ENCODE data around the gene VAV3. TPM values are rescaled to one million over a fixed set of nuclear protein-coding genes. Genes with fewer than 3 reads are reported as not detected.

Gene VAV3
- total RNA-seq, 1 donor from 2014 or later, result 0.64 TPM

DNA sequence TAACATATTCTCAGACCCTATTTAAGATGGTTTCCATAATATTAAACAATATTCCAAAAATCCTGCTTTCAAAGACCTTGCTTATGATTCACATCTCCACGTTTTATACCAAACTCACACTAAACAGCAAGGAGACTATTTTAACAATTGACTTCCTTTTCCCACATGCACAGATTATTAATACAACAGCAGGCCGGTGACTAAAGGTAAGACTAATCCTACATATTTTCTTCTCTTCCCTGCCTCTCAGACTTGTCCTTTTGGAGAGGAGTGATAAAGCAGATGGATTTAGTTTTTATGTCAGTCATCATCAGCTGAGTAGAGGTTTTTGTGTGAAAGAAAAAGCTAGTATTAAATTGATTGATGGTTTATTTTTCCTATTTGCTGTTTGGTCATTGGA is 423.6 kb downstream of the VAV3 start:
- Histone ChIP-seq H3K36me3 (no peaks in the 10 kb centered on the region), H3K27me3 (no peaks in the 10 kb centered on the region), H3K9me3 (no peaks in the 10 kb centered on the region), H3K4me3 (no peak overlapping the region), H3K27ac (no peak overlapping the region), H3K4me1 (no peaks in the 10 kb centered on the region)
- TF ChIP-seq, protein P1, sequence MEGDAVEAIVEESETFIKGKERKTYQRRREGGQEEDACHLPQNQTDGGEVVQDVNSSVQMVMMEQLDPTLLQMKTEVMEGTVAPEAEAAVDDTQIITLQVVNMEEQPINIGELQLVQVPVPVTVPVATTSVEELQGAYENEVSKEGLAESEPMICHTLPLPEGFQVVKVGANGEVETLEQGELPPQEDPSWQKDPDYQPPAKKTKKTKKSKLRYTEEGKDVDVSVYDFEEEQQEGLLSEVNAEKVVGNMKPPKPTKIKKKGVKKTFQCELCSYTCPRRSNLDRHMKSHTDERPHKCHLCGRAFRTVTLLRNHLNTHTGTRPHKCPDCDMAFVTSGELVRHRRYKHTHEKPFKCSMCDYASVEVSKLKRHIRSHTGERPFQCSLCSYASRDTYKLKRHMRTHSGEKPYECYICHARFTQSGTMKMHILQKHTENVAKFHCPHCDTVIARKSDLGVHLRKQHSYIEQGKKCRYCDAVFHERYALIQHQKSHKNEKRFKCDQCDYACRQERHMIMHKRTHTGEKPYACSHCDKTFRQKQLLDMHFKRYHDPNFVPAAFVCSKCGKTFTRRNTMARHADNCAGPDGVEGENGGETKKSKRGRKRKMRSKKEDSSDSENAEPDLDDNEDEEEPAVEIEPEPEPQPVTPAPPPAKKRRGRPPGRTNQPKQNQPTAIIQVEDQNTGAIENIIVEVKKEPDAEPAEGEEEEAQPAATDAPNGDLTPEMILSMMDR (IDR thresholded peaks at IDR 0.05), result no peak
- no peak for DNase-seq (ENCODE audit: low spot score in 2 of 2)
- intact Hi-C loops (cut with DNase I), result no loop called here

DNA sequence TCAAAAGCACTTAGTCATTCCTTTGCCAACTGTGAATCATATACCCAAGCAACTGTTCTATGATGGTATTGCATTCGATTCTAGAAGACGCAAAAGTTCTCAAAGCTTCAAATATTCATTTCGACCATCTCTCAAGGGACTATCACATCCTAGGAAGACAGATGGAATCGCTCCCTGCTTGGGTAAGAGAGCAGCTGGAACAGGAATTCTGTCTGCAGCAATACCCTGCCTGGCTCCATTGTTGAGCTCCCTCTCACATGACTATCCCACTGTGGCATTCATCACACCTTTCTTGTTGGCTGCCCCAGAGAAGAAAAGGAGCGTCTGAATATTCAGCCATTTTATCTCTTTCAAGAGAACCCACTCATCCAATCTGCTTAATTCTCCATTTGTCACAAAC is 426.5 kb downstream of the VAV3 start:
- Histone ChIP-seq H3K9me3 (no peaks in the 10 kb centered on the region), H3K4me3 (no peak overlapping the region), H3K36me3 (no peaks in the 10 kb centered on the region), H3K4me1 (no peaks in the 10 kb centered on the region), H3K27me3 (no peaks in the 10 kb centered on the region), H3K27ac (no peak overlapping the region)
- TF ChIP-seq, protein P1 (IDR thresholded peaks at IDR 0.05), result no peak
- no peak for DNase-seq (ENCODE audit: low spot score in 2 of 2)
- intact Hi-C loops (cut with DNase I), result no loop called here

DNA sequence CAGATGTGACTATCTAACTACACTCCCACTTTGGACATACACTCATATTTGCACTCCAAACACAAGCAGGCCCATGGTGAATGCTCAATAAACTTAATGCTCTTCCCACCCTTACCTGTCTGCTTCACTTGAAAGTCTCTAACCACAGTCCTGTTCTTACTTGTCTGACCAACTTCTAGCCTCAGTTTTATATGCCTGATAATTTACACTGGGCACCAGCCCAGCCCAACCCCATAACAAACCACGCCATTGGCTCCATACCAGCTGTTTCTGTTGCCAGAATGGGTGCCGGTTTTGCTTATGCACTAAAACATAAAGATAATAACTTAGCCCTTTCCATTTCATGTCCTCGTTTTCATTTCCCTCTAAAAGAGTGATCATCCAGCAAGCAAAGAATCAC is 428.7 kb downstream of the VAV3 start:
- H3K27me3 ChIP-seq, result no peaks in the 10 kb centered on the region
- H3K27ac ChIP-seq, result no peak overlapping the region
- TF ChIP-seq, protein P1 (IDR thresholded peaks at IDR 0.05), result no peak
- no peaks in the 10 kb centered on the region for H3K36me3 ChIP-seq
- intact Hi-C loops (cut with DNase I), result no loop called here
- no peak for DNase-seq (ENCODE audit: low spot score in 2 of 2)
- no peak overlapping the region for H3K4me3 ChIP-seq
- H3K9me3 ChIP-seq, result no peaks in the 10 kb centered on the region
- no peaks in the 10 kb centered on the region for H3K4me1 ChIP-seq

DNA sequence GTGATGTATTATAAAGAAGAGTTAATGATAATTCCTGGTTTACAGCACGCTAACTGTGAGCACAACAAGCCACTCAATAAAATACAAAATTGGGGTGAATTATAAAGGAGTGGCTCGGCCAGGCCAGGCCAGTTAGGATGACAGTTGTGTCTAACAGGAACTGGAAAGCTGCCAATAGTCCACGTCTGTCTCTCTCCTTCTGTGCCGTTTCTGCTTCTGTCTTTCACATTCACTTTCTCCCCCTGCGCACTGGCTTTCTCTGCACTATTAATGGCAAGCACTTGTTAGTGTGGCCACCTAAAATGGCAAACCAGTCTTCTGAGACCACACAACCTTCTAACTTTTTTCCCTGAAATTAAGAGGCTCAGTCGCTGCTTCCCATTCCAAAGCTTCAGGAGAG is 429.9 kb downstream of the VAV3 start:
- no peaks in the 10 kb centered on the region for H3K9me3 ChIP-seq
- DNase-seq (ENCODE audit: low spot score in 2 of 2), result no peak
- H3K27me3 ChIP-seq, result no peaks in the 10 kb centered on the region
- H3K27ac ChIP-seq, result no peak overlapping the region
- TF ChIP-seq, protein P1 (IDR thresholded peaks at IDR 0.05), result no peak
- H3K4me1 ChIP-seq, result no peaks in the 10 kb centered on the region
- intact Hi-C loops (cut with DNase I), result no loop called here
- H3K4me3 ChIP-seq, result no peak overlapping the region
- H3K36me3 ChIP-seq, result no peaks in the 10 kb centered on the region

DNA sequence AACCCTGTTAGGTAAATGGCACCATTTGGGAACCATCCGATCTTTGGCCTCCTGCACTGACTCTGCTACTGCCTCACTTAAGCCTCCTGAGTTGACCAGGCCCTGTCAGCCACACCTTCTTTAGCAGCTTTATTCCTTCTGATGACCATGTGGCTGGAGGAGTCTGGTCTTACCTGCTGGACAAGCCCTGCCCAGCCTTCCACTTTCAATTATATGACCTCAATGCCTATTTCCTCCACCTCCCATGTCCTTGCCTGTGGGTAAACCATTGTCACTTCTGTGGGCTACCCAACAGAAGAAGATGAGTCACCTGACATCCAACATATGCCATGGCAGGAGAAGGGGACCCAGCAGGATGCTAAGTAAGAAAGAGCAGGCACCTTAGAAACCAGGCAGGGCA is 430.3 kb downstream of the VAV3 start:
- no peaks in the 10 kb centered on the region for H3K4me1 ChIP-seq
- H3K9me3 ChIP-seq, result no peaks in the 10 kb centered on the region
- intact Hi-C loops (cut with DNase I), result no loop called here
- no peak overlapping the region for H3K4me3 ChIP-seq
- H3K36me3 ChIP-seq, result no peaks in the 10 kb centered on the region
- no peak overlapping the region for H3K27ac ChIP-seq
- TF ChIP-seq, protein P1 (IDR thresholded peaks at IDR 0.05), result no peak
- no peak for DNase-seq (ENCODE audit: low spot score in 2 of 2)
- no peaks in the 10 kb centered on the region for H3K27me3 ChIP-seq

DNA sequence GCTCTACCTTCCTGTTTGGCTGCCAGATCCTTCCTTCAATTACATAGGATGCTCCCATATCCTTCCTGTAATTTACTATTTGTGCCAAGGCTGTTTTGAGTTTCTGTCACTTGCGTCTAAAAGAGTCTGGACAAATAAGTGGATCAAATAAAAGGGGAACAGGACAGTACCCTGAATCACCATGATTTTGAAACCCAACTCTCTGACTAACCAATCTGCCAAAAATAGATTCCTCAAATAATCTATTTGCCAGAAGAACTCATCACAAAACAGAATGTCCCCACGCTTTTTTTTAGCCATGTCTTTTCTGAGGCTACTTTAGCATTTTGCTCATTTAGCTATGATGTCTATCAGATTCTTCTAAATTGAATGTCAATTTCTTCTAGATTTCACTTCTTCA is 431.5 kb downstream of the VAV3 start:
- Histone ChIP-seq H3K36me3 (no peaks in the 10 kb centered on the region), H3K27me3 (no peaks in the 10 kb centered on the region), H3K4me1 (no peaks in the 10 kb centered on the region), H3K9me3 (no peaks in the 10 kb centered on the region), H3K4me3 (no peak overlapping the region), H3K27ac (no peak overlapping the region)
- TF ChIP-seq, protein P1 (IDR thresholded peaks at IDR 0.05), result no peak
- intact Hi-C loops (cut with DNase I), result no loop called here
- DNase-seq (ENCODE audit: low spot score in 2 of 2), result no peak

All from ascending aorta (tissue), 2 donors.